CD4-positive, alpha-beta T cell treated with Interleukin-15 for 1 hour (primary cell): Measurements from ENCODE around the gene SERPINB10.
A peak's percentile ranks its signal among the peaks of the same experiment; 100 is the strongest.

ENCODE experiments used
- DNase-seq: peaks from one replicate; pipeline ENCODE4 v3.0.0-alpha.2; 2020

SERPINB10 gene

DNA sequence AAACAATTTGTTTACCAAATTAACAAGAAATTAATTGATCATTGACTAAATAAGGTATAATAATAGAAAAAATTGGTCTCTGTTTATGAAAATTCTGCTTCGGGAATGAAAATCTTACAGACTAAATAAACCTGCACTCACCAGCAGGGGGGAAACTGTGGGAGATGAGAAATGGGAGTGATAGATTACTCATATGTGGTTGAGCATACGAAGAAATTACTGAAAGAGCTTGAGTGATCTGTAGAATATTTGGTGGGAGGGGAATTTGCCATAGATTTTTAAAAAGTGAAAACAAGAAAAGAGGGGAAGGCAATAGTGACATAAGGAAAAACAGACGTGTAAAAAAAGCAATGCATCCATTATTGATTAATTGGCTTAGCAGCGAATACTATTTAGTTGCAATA lies 43.5 kb downstream of the SERPINB10 start:
- no peak for DNase-seq

DNA sequence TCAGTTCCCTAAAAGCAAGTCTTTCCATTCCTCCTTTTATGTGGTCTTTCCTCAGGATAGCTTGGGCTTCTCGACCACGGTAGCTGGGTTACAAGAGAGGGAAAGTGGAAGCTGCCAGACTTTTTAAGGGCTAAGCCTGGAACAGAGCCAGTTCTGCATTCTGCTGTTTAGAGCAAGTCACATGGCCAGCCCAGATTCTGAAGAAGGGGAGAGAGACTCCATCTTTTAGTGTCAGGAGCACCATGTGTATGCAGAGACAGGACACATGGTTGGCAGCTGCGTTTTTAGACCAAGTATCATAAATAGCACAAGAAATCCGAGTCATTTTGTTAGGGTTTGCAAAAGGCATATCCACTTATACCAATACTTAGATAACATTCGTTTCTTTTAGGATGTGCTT lies 46.1 kb downstream of the SERPINB10 start:
- DNase-seq, result no peak

DNA sequence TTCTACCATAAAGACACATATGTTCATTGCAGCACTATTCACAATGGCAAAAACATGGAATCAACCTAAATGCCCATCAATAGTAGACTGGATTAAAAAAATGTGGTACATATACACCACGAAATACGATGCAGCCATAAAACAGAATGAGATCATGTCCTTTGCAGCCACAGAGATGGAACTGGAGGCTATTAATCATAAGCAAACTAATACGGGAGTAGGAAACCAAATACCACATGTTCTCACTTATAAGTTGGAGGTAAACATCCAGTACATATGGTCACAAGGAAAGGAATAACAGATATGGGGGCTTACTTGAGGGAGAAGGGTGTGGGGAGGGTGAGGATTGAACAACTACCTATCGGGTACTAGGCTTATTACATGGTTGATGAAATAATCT lies 49.0 kb downstream of the SERPINB10 start:
- no peak for DNase-seq

DNA sequence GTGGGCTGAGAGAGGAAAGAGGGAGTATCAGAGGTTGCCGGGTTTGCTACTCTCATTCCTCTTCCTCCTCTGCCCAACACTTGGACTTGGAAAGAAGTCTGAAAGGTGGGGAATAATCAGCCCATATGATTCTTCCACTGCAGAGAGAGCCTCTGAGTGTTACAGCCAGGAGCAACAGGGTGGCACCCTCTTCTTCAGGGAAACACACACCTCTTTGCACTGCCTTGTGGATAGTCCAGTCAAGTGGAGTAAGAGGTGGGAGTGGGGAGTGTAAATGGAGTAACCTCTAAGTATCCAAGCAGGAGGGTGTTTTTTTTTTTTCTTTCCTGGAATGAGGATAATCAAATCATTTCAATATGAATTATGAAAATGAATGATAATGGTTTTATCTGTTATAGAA lies 53.1 kb downstream of the SERPINB10 start:
- no peak for DNase-seq

DNA sequence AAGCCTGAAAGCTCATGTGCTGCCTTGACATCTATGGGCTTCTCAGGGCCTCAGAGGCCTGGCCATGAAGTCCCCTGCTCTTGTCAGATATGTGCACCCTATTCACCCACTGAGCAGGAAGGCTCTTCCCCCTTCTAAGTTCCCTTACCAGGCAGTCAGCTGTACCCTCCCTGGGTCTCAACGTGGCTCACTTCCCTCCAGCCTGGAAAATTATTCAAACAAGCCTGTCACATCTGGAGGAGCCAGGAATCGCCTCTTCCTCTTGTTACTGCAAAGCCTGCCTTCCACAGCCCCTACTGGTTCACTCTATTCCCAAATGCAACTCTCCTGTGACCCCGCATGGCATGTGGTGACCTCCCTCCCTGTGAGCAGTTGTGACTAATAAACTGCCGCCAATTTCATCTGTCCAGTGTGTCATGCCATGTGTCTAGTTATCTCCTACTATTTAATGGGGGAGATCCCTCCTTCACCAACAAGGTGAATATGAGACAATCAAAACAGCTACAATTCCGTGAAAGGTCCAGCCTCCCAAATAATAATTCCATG lies 53.8 kb downstream of the SERPINB10 start:
- DNase-seq, result no peak

DNA sequence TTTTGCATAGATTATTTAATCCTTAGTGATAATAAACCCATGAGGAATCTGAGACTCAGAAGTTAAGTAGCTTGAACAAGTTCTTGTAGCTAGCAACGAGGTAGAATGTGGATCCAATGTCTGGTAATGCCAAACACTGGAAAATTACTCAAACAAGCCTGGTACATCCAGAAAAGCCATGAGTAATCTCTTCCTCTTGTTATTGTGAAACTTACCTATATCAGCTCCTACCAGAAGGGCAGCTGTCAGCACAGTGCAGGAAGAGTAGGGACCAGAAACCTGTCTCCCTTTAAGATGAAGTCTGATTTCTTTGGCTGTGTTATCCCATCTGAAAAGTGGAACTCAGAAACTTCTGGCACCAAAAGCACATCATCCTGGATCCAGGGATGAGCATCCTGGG lies 54.4 kb downstream of the SERPINB10 start:
- DNase-seq, result no peak

DNA sequence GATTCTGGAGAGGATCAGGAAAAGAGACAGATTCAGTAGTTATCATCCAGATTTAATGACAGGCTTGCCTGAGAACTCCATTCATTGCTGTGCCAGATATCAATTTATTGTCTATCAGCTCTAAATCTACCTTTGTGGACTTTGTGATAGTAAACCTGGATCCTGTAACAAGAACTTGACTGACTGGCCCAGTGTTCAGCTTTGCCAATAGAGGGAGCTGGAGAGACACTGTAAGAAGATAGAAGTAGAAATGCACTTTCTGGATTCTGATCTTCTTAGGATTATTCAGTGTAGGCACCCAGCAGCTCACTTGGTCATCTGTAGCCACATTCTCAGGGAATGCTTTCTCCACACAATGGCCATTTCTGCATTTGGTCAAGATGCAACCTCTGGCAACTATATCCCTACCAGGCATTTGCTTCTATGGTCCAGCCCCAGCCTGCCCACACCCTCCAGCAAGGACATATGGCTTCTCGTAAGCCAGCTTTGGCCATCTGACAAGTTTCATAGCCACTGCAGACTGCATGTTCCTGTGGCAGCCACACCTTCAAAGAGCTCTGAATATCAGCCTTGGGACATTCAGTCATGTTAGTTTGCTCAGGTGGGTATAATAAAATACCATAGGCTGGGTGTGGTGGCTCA lies 56.0 kb downstream of the SERPINB10 start:
- DNase-seq, result peak; percentile 64

DNA sequence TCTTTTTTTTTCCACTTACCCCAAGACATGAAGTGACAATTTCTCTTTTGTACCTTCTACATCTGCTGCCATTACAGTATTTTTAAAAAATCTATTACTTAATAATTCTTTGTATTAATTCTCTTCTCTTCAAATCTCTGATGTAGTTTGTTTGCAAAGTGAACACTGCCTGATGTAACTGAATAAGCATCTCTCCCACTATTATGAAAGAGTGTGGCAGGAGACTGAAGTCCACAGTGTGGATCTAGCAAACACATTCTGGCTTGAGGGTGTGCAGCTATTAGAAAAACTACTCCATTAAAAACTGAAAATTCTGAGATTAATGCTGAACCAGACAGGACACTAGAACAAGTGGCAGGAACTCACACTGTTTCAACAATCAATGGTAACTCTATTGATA lies 57.1 kb downstream of the SERPINB10 start:
- DNase-seq, result no peak

DNA sequence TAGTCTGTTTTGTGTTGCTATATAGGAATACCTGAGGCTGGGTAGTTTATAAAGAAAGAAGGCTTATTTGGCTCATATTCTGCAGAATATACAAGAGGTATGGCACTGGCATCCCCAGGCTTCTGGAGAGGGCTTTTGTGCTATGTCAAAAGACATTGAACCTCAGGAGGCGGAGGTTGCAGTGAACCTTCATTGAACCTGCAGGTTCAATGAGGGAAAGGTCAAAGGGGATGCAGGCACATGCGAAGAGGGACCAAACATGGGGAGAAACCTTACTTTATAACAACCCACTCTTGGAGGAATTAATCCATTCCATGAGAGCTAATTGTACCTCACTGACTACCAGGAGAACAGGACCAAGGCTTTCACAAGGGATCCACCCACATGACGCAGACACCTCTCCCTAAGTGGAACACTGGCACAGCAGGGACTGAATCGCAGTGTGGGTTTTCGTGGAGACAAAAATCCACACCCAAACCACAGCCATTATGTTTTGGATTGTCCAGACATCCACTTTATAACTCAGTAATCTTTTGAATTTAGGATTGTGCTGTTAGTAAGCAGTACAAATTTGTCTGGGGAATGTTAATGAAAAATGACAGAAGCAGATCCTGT lies 58.1 kb downstream of the SERPINB10 start:
- DNase-seq, result no peak

DNA sequence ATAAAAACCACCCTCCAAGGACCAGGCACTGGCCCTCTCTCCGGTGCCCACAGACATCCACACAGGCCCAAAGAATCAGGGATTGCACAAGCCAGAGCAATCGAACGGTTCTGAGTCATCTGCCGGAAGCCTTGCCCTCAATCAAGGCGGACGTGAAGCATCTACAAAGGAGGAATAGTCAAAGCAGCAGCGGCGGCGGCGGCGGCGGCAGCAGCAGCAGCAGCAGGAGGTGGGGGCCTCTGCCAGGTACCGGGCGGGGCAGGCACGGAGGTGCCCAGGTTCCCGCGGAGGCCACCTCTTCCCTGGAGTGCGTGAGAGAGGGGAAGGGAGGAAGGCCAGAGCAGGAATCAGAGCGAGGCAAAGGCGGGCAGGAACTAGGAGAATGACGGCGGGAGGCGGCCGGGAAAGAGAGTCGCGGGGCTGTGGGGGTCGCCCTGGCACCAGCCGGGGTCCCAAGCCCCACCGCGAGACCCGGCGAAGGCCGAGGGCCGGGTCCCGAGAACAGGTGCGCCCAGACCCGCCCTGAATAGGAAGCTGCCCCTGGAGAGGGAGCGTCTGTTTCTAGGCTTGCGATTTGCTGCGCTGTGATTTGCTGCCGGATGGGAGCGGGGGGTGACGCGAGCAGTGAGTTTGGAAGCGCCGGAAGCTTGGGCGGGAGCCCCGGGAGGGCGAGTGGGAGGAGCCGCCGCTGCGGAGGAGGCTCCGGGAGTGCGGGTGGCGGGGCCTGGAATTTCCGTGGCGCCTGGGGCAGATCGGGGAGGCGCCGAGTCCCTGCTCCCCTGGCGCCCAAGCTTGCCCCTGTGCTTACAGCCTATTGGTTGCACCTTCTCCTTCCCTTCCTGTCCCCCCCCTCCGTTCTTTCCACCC lies 62.4 kb downstream of the SERPINB10 start, which contains the start of gene SERPINB8:
Gene SERPINB8 (plus strand): TSS at position 140 of the 867 bp plus-strand sequence. CDS start 8,228 bp downstream, outside the sequence.
- DNase-seq, result peak; percentile 83

DNA sequence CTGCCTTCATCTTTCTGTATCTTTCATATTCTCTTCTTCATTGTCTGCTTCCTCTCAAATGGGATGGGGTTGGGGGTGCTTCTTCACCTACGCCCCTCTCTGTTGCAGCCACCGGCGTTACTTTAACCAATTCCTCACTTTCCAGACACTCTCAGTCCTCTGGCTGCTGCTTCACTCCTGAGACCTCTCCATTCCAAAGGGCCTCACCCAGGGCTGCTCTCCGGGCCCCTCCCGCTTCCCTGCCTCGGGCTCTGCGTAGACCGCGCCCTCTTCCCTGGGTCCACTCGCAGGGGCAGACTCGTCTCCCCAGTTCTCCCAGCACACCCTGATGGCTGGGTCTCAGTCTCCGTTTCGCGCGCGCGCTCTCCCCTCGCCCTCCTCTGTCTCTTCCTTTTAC lies 63.0 kb downstream of the SERPINB10 start:
- DNase-seq, result no peak

DNA sequence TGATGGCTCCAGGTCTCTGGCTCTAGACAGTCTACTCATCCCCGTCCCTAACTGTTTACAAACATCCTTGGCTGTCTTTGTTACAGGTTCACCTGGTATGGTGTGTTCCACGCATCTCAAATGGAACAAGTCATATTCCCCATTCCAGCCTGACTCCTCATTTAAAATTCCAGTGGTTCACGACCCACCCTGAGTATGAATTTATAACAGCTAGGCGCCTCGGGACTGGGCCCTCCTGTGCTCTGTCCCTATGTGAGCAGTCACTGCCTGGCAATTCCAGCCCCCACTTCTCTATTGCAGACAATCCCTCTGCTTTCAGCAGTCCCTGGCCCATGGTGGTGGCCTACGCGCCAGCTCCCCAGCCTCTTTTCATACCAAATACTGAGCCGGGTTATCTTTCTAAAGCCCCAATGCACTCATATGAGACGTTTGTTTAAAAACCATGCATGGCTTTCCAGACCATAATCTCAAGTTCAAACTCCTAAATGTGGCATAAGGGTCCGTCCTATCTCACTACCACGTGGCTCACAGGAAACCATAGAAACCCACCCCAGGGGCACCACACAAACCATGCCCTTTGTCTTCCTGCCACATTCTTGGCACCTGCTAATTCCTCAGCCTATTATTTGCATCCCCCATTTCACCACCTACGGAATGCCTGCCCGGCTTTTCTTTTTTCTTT lies 63.7 kb downstream of the SERPINB10 start:
- DNase-seq, result no peak

DNA sequence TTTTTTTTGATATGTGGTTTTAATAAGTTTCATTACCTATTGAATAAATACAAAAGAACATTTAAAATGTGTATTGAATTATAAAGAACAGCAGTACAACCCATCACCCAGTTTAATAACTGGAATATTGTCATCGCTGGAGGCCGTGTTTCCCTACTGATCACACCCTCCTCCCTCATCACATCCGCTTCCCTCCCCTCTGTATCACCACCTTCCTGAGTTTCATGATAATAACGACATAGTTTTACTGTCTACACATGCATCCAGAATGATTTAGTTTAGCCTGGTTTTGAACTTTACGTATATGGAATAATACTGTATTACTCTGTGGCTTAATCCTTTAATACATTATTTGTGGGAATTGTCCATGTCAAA lies 64.2 kb downstream of the SERPINB10 start:
- no peak for DNase-seq

DNA sequence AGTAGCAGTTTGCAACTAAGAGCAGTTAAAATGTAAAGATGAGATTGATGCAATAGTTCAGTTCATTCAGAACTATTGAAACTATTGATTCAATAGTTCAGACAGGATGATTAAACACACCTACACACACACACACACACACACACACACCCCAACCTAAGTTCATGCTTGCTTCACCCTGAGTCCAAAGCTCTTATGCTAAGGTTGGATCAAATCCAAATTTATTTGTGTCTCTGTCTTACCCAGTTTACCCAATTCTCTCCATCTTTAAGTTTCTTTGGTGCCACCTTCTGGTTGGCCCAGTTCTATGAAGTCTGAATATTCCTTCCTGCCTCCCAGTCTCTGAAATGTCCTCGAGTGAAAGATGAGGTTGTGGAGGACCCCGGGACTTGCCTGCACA lies 67.2 kb downstream of the SERPINB10 start:
- no peak for DNase-seq

DNA sequence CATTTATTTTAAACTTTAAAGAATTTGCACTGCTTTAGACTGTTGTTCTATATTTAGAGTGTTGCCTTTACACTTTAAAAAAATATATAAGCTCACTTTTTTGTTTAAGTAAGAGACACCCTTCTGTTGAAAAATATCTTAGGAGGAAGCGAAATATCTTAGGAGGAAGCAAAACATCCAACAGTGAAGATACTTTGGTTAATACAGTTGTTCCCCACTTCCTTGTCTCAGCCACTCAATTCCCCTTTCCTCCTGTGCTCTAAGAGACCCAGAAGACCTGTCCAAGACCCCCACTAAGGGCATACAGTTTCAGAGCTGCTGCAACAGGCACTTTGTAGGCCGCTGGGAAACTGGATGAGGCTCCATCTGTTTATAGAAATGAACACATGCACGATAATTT lies 67.9 kb downstream of the SERPINB10 start:
- no peak for DNase-seq

DNA sequence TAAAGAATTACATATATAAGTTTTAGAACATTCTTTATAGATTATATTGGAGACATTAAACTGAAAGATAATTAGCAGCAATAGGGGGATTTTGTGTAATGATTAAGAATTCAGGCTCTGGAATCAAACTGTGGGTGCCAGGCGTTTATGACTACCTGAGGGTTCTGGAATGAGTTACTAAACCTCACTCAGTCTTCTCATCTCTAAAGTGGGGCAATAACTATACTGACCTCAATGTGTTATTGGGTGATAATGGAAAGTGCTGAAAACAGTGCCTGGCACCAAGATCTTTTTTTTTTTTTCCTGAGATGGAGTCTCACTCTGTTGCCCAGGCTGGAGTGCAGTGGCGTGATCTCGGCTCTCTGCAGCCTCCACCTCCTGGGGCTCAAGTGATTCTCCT lies 69.3 kb downstream of the SERPINB10 start:
- no peak for DNase-seq

DNA sequence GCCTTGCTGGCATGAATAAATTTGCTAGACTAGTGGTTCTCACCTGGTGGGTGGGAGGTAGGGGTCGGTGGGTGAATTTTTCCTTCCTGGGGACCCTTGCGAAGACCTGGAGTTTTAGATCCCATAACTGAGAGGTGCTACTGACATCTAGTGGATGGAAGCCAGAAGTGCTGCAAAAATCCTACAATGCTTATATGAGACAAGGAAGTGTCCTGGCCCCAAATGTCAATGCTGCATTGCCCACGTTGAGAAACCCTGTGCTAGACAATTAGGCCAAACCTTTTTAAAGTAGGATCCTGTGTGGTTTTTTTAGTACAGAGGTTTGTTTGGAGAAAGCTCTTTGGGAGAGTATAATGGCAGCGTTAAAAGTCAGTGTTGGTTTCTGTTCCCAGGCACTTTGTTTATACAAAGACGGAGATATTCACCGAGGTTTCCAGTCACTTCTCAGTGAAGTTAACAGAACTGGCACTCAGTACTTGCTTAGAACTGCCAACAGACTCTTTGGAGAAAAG lies 71.7 kb downstream of the SERPINB10 start:
- DNase-seq, result peak; percentile 32

DNA sequence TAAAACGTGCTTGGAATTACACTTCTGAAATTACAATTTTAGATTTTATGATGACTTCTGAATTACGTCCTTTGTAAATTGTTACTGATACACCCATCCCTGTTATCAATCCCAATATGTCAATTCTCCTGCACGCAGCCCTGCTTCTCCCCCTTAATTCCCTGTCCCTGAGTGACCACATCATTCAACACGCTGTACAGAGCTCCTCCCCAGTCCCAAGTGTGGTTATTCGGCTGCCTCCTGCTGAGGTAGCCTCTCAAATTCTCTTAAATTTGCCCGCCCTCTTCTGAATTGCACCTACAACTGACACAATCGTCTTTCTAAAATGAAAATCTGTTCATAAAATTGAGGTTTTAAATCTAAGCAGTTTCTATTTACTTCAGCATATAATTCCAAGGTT lies 72.3 kb downstream of the SERPINB10 start:
- no peak for DNase-seq

DNA sequence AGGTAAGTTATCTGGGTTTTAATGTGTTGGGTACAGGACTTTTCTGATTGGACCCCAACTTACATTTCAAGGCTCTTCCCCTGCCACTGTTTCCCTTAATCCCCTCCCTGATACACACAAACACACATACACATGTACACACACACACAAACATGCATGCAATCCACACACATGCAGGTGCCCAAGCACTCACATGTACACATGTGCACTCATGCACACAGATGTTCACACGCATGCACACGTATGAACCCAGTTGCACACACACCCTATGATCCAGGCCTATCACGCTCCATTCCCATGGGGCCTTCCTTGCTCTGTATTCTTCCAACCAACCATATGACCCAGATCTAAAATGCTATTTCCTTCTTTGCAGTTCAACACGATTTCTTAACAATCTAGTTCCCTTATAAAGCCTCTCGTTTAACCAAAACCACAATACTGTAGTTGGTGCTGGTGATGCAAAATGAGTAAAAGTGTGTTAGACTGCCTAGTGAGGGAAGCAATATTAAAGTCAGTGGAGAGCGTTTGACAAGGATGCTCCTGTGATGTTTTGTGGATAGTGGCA lies 73.2 kb downstream of the SERPINB10 start:
- DNase-seq, result no peak

DNA sequence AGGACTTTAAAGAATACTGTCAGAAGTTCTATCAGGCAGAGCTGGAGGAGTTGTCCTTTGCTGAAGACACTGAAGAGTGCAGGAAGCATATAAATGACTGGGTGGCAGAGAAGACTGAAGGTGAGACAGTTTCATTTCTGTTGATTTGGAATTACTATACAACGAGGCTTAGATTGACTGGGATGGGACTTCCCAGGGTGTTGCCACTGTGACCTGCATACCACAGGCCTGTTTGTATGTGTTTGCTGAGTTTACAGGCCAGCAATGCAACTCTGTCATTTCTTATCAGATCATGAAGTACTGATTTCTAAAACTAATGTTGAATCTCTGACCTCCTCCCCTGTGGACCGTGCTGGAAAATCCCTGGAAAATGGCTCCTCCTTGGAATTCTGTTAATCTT lies 74.0 kb downstream of the SERPINB10 start:
- DNase-seq, result no peak

DNA sequence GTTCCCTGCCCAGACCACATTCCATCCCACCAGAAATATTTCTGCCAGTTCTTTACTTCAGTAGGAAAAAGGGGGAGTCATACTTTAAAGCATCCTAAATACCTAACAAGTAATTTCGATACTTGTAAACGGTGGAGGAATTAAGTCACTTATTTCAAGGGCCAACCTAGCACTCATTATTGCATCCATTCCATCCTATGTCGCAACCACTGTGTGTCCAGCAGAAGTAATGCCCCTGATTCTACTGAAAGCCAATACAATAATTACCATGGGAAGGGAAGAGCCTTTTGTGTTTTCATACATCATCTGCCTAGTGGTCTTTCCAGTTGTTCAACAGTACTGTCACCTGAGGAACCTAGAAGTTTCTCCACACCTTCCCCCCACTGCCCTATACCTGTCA lies 74.6 kb downstream of the SERPINB10 start:
- no peak for DNase-seq
